ENCODE measurements around the gene CTNNBL1.
"Not testable (repeated sequence)": the region's sequence is repeated elsewhere in the genome, so short reads cannot be mapped to it uniquely, and the experiment has no call there.

DNA sequence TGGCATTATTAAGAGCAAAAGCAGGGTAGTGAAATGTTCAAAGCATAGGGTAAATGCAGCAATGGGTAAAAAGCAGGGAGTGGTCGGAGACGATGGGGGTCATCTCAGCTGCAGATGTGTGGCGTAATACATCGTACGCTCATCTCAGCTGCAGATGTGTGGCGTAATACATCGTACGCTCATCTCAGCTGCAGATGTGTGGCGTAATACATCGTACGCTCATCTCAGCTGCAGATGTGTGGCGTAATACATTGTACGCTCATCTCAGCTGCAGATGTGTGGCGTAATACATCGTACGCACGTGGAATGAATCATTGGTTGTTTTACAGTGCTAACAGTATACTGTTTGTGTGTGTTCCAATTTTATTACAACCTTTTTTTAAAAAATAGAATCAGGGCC, 7.8 kb downstream of the CTNNBL1 start:
- TF ChIP-seq POLR2AphosphoS5, POLR2A (IDR thresholded peaks at IDR 0.05; ENCODE audit: low read depth, low read length): not testable (repeated sequence)

Measured in GM12892 (cell line).